ENCODE results near the gene KRTAP3-3.
A peak's percentile ranks its signal among the peaks of the same experiment; 100 is the strongest.

DNA sequence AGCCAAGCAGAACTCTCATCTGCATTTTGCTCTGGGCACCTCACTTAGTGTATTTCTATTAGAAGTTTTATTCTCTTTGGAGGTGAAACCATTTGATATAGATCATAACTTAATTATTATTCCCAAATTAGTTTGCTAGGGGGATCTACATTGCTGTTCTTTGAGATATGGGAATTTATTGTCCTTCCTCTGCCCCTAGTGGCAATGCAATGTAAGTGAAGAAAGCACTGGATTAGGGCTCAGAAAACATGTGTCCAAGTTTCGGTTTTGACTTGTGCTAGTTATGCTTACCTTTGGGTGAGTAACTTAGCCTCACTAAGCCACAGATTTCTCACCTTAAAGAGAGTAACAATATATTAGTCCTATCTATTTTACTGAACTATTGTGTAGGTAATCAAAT is 30.1 kb downstream of the KRTAP3-3 start:
- TF ChIP-seq EP300 (IDR thresholded peaks at IDR 0.05): no peak
- TF ChIP-seq, protein P1, sequence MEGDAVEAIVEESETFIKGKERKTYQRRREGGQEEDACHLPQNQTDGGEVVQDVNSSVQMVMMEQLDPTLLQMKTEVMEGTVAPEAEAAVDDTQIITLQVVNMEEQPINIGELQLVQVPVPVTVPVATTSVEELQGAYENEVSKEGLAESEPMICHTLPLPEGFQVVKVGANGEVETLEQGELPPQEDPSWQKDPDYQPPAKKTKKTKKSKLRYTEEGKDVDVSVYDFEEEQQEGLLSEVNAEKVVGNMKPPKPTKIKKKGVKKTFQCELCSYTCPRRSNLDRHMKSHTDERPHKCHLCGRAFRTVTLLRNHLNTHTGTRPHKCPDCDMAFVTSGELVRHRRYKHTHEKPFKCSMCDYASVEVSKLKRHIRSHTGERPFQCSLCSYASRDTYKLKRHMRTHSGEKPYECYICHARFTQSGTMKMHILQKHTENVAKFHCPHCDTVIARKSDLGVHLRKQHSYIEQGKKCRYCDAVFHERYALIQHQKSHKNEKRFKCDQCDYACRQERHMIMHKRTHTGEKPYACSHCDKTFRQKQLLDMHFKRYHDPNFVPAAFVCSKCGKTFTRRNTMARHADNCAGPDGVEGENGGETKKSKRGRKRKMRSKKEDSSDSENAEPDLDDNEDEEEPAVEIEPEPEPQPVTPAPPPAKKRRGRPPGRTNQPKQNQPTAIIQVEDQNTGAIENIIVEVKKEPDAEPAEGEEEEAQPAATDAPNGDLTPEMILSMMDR (IDR thresholded peaks at IDR 0.05): peak; percentile 14 to 43 (median 24)
- TF ChIP-seq POLR2A (IDR thresholded peaks at IDR 0.05): no peak
